Prostate gland (tissue), 2 donors: ENCODE measurements around the gene PCDH9. TPM values are rescaled to one million over a fixed set of nuclear protein-coding genes. Genes with fewer than 3 reads are reported as not detected.

Experiments used
- DNase-seq: peaks from one replicate; pipeline ENCODE4 v3.0.0-alpha.2; 2019; ENCODE audit warnings: low spot score
- H3K27ac ChIP-seq, 2 donors: fragments of 200-600 bp; sonication (generic); 2 replicates each; pipeline ENCODE4 v1.5.1; 2017 to 2019
- H3K27me3 ChIP-seq: fragments of 200-600 bp; sonication (generic); replicated peaks from 2 replicates; pipeline ENCODE4 v1.5.1; 2019; ENCODE audit not compliant: insufficient read depth
- H3K36me3 ChIP-seq, 2 donors: fragments of 200-600 bp; sonication (generic); 1 replicate in 1 of 2; 2 replicates in 1 of 2; pipeline versions ENCODE4 v1.5.1 to v1.8.1; 2017 to 2019
- H3K4me1 ChIP-seq: fragments of 200-600 bp; sonication (generic); replicated peaks from 2 replicates; pipeline ENCODE4 v1.5.1; 2019
- H3K4me3 ChIP-seq, 2 donors: fragments of 200-600 bp; sonication (generic); 2 replicates each; pipeline ENCODE4 v1.5.1; 2017 to 2019
- H3K9me3 ChIP-seq: fragments of 200-600 bp; sonication (generic); 2 replicates; pipeline ENCODE4 v1.5.1; 2017
- POLR2A ChIP-seq: fragments of 450-650 bp; IDR thresholded peaks from one replicate; pipeline ENCODE4 v1.6.1; 2016; ENCODE audit warnings: antibody characterized with exemption, mild to moderate bottlenecking
- POLR2AphosphoS5 ChIP-seq: sonication (generic); formaldehyde crosslinking; IDR thresholded peaks from one replicate; pipeline ENCODE4 v1.6.1; 2017; ENCODE audit warnings: antibody characterized with exemption
- WGBS: methylation state at CpG from one replicate; pipeline ENCODE4 v1.1.5; 2018; 5-methylcytosine and 5-hydroxymethylcytosine counted together
- intact Hi-C: fragments of 100-400 bp; cut with DNase I; formaldehyde crosslinking; loops from one replicate; pipeline ENCODE4 v1.14.2; 2022
- total RNA-seq, 2 donors: library from RNA; depleted of rRNA; stranded (reverse); fragments of >200 nt; gene quantifications; one replicate each; pipeline ENCODE4 v1.1.0, GENCODE V29; 2016
- TF ChIP-seq, protein P1 (sequence below), 4 experiments: fragments of 200-600 bp in 2 of 4; fragments of 450-650 bp in 2 of 4; sonication (generic) in 2 of 4; IDR thresholded peaks; 1 replicate in 3 of 4; 2 replicates in 1 of 4; pipeline ENCODE4 v1.5.1; 2016 to 2019; ENCODE audit warnings: antibody characterized with exemption in 4 of 4, mild to moderate bottlenecking in 2 of 4, moderate library complexity in 2 of 4

PCDH9 gene, protein sequence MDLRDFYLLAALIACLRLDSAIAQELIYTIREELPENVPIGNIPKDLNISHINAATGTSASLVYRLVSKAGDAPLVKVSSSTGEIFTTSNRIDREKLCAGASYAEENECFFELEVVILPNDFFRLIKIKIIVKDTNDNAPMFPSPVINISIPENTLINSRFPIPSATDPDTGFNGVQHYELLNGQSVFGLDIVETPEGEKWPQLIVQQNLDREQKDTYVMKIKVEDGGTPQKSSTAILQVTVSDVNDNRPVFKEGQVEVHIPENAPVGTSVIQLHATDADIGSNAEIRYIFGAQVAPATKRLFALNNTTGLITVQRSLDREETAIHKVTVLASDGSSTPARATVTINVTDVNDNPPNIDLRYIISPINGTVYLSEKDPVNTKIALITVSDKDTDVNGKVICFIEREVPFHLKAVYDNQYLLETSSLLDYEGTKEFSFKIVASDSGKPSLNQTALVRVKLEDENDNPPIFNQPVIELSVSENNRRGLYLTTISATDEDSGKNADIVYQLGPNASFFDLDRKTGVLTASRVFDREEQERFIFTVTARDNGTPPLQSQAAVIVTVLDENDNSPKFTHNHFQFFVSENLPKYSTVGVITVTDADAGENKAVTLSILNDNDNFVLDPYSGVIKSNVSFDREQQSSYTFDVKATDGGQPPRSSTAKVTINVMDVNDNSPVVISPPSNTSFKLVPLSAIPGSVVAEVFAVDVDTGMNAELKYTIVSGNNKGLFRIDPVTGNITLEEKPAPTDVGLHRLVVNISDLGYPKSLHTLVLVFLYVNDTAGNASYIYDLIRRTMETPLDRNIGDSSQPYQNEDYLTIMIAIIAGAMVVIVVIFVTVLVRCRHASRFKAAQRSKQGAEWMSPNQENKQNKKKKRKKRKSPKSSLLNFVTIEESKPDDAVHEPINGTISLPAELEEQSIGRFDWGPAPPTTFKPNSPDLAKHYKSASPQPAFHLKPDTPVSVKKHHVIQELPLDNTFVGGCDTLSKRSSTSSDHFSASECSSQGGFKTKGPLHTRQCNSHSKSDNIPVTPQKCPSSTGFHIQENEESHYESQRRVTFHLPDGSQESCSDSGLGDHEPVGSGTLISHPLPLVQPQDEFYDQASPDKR (N-terminal part only)
- total RNA-seq = 1 to 10 TPM; 1.8 to 5.5 TPM

DNA sequence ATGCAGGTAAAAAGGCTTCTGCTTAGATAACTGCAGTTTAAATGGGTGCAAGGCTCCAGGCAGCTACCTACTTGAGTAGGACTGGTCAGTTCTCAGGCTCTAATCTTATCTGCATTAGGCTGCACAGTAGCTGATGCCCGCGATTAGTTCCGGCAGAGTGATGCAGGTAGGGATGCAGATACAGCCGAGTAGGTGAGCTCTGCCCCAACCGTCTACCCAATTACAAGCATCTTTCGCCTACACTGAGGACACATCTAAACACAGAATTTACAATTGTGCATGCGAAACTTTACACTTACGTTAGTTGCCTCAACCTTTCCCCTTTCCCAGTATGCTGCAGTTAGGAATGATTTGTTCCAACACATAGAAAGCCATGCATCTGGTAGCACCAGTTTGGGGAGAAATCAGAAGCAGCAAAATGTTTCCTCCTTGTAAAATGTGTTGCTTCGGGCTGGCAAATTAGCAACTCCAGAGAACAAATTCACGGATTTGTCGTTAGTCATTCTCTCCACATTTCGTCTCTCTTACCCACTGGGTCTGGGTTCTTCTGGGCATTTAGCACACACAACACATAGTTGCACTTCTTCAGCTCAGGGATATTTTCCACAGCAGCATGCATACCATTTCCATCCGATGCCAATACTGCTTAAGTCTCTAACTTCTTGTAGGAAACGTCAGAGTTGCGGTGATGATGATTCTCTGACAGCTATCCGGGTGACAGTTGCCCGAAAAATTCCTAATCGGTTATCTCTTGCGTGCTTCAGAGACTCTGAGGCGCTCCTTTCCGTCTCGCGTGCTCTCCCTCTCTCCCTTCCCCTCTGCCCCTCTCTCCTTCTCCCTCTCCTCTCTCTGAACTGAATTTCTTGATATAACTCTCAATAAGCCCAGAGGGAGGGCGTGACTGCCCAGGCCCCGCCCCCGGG, at the start of gene PCDH9:
TSS of gene PCDH9 (minus strand) at position 856 of the 923 bp plus-strand sequence. CDS start 1,896 bp downstream, outside the sequence.
- DNase-seq = no peak
- no peaks in the 10 kb centered on the region for H3K4me1 ChIP-seq
- peak; percentile 93 for TF ChIP-seq POLR2AphosphoS5
- TF ChIP-seq POLR2A = peak; percentile 68
- TF ChIP-seq, protein P1, sequence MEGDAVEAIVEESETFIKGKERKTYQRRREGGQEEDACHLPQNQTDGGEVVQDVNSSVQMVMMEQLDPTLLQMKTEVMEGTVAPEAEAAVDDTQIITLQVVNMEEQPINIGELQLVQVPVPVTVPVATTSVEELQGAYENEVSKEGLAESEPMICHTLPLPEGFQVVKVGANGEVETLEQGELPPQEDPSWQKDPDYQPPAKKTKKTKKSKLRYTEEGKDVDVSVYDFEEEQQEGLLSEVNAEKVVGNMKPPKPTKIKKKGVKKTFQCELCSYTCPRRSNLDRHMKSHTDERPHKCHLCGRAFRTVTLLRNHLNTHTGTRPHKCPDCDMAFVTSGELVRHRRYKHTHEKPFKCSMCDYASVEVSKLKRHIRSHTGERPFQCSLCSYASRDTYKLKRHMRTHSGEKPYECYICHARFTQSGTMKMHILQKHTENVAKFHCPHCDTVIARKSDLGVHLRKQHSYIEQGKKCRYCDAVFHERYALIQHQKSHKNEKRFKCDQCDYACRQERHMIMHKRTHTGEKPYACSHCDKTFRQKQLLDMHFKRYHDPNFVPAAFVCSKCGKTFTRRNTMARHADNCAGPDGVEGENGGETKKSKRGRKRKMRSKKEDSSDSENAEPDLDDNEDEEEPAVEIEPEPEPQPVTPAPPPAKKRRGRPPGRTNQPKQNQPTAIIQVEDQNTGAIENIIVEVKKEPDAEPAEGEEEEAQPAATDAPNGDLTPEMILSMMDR (IDR thresholded peaks at IDR 0.05) = no peak
- intact Hi-C loops = loop anchor here (10.0 kb wide), 2 partner anchors 1305 to 1575 kb away; no protein-coding TSS in a partner anchor
- no peaks in the 10 kb centered on the region for H3K9me3 ChIP-seq
- H3K4me3 ChIP-seq = peak within 1 kb of the TSS; percentile 64 to 67
- no peaks in the 10 kb centered on the region for H3K36me3 ChIP-seq
- WGBS = under 1% methylated on average over 26 of the region's 26 CpGs
- no peaks in the 10 kb centered on the region for H3K27me3 ChIP-seq
- peak within 1 kb of the TSS; percentile 76 to 79 for H3K27ac ChIP-seq

DNA sequence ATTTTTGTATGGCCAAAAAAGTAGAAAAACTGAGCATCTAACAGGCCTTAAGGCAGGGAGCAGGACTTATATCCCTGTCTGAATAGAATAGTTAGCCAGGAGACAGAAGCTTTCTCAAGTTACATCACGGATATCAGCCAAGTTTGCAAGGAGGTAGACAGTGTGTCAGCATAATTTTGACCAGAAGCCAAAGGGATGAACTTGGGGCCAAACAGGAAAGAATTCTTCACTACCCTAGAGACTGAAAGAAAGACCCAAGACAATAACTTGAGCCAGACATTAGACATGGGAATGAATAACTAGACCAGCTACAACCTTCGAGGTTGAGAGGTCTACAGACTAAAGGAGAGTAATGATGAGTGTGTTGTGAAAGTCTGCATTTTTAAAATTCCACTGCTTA, 48.1 kb upstream of the PCDH9 start:
- intact Hi-C loops = no loop called here
- Histone ChIP-seq H3K27ac (no peak overlapping the region), H3K9me3 (no peaks in the 10 kb centered on the region), H3K36me3 (no peaks in the 10 kb centered on the region), H3K27me3 (no peaks in the 10 kb centered on the region), H3K4me3 (no peak overlapping the region), H3K4me1 (no peaks in the 10 kb centered on the region)
- no peak for DNase-seq
- WGBS = 59% methylated on average over 2 of the region's 2 CpGs
- TF ChIP-seq POLR2A (no peak), POLR2AphosphoS5 (no peak)
- TF ChIP-seq, protein P1 (IDR thresholded peaks at IDR 0.05) = no peak

DNA sequence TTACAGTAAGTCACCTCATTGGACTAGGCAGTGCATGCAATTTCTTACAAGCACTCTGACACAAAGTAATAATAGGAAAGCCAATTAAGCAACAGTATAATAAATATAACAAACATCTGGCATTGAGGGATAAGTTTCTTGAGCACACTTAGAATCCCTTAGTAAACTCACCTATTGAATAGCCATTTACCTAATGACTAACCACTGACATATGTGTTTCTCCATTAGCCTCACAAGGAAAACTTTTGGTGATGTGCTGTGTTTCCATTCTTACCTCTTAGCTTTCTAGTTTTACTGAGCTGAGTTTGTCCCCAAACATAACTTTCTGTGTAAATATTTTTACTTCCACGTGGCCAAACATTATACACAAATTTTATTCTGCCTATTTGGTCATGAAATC, 47.4 kb upstream of the PCDH9 start:
- Histone ChIP-seq H3K4me1 (no peaks in the 10 kb centered on the region), H3K27ac (no peak overlapping the region), H3K27me3 (no peaks in the 10 kb centered on the region), H3K9me3 (no peaks in the 10 kb centered on the region), H3K4me3 (no peak overlapping the region), H3K36me3 (no peaks in the 10 kb centered on the region)
- DNase-seq = no peak
- TF ChIP-seq POLR2A (no peak), POLR2AphosphoS5 (no peak)
- TF ChIP-seq, protein P1 (IDR thresholded peaks at IDR 0.05) = no peak
- intact Hi-C loops = no loop called here
- WGBS = 32% methylated on average over 1 of the region's 1 CpG

DNA sequence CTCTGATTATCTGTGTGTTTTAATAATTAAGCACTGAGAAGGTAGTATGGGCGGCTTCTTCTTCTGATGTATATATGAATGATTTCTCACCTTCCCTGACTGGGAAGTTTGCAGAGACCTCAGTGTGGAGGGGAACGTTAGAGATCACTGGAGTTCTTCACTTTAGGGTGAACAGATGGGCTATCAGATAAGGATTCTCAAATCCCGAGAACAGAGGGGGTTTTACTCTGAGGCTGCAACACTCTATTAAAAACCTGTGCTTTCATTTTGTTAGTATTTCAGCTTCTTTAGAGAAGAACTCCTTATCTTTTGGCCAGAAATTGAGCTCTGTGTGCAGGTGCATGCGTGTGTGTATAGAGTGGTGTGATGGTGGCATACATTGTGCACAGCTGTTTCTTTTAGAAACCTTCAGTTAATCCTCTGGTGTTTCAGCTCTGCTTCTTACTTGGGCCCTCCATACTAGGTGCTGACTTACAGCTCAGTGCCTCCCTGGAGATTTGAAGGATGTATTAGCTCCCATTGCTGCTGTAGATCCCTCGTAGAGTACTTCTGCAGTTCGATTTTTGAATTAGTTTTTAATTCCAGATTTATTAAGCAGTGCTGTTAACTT, 45.3 kb upstream of the PCDH9 start:
- Histone ChIP-seq H3K36me3 (no peaks in the 10 kb centered on the region), H3K27me3 (no peaks in the 10 kb centered on the region), H3K4me1 (no peaks in the 10 kb centered on the region), H3K27ac (no peak overlapping the region), H3K4me3 (no peak overlapping the region), H3K9me3 (no peaks in the 10 kb centered on the region)
- intact Hi-C loops = no loop called here
- 58% methylated on average over 6 of the region's 6 CpGs for WGBS
- TF ChIP-seq POLR2A = no peak
- no peak for TF ChIP-seq POLR2AphosphoS5
- TF ChIP-seq, protein P1 (IDR thresholded peaks at IDR 0.05) = no peak
- no peak for DNase-seq
